Smooth muscle cell (in vitro differentiated cells): ENCODE data around the gene PRSS8. TPM values are rescaled to one million over a fixed set of nuclear protein-coding genes. Genes with fewer than 3 reads are reported as not detected.

Experiments
- DNase-seq: peaks from one replicate; lab custom pipeline; 2025; ENCODE audit not compliant: unreplicated experiment; lab: John Stamatoyannopoulos, UW
- H2AFZ ChIP-seq: fragments of 200-600 bp; sonication (generic); 2 replicates; pipeline ENCODE4 v1.6.0; 2016; ENCODE audit warnings: antibody characterized with exemption, low read depth, mild to moderate bottlenecking
- H3F3A ChIP-seq: fragments of 200-600 bp; sonication (generic); 2 replicates; pipeline ENCODE4 v1.6.0; 2017; ENCODE audit warnings: antibody characterized with exemption, low read depth
- H3K27ac ChIP-seq: fragments of 200-600 bp; sonication (generic); 2 replicates; pipeline ENCODE4 v1.5.1; 2016; ENCODE audit warnings: low read depth, mild to moderate bottlenecking
- H3K27me3 ChIP-seq: fragments of 200-600 bp; sonication (generic); 2 replicates; pipeline ENCODE4 v1.6.1; 2016; ENCODE audit warnings: low read depth, mild to moderate bottlenecking
- H3K36me3 ChIP-seq: fragments of 200-600 bp; sonication (generic); 2 replicates; pipeline ENCODE4 v1.5.1; 2016; ENCODE audit warnings: low read depth
- H3K4me1 ChIP-seq: fragments of 200-600 bp; sonication (generic); 2 replicates; pipeline ENCODE4 v1.5.1; 2016; ENCODE audit warnings: low read depth
- H3K4me2 ChIP-seq: fragments of 200-600 bp; sonication (generic); 2 replicates; pipeline ENCODE4 v1.6.0; 2016; ENCODE audit warnings: mild to moderate bottlenecking
- H3K4me3 ChIP-seq: fragments of 200-600 bp; sonication (generic); 2 replicates; pipeline ENCODE4 v1.5.1; 2016; ENCODE audit warnings: mild to moderate bottlenecking
- H3K79me2 ChIP-seq: fragments of 200-600 bp; sonication (generic); 2 replicates; pipeline ENCODE4 v1.6.0; 2016; ENCODE audit warnings: low read depth, mild to moderate bottlenecking
- H3K9ac ChIP-seq: fragments of 200-600 bp; sonication (generic); 2 replicates; pipeline ENCODE4 v1.6.0; 2016; ENCODE audit warnings: low read depth
- H3K9me3 ChIP-seq: fragments of 200-600 bp; sonication (generic); replicated peaks from 2 replicates; pipeline ENCODE4 v1.5.1; 2016; ENCODE audit warnings: low read depth
- H4K20me1 ChIP-seq: fragments of 200-600 bp; sonication (generic); 2 replicates; pipeline ENCODE4 v1.6.0; 2016; ENCODE audit warnings: low read depth
- WGBS: methylation state at CpG from one replicate; pipeline ENCODE4 v1.1.7; 2016; ENCODE audit warnings: low lambda C conversion rate; 5-methylcytosine and 5-hydroxymethylcytosine counted together
- polyA plus RNA-seq: library from polyadenylated mRNA; unstranded; fragments of >200 nt; fragmentation: Nextera tagmentation; extraction: Ambion mirVana; gene quantifications from 2 replicates; pipeline ENCODE4 v1.2.1, GENCODE V29; 2016
- total RNA-seq: library from RNA; depleted of rRNA; stranded (reverse); fragments of >200 nt; gene quantifications from 2 replicates; pipeline ENCODE4 v1.2.3, GENCODE V29; 2014
- TF ChIP-seq, protein P1 (sequence below): fragments of 200-600 bp; sonication (generic); IDR thresholded peaks from 2 replicates; pipeline ENCODE4 v1.5.1; 2017; ENCODE audit warnings: borderline replicate concordance, mild to moderate bottlenecking, antibody characterized with exemption; ENCODE audit not compliant: insufficient read depth, poor library complexity, severe bottlenecking

The PRSS8 gene
- total and polyA plus RNA-seq, 2 experiments from 2014 or later, result 13.9 to 17.3 TPM

DNA sequence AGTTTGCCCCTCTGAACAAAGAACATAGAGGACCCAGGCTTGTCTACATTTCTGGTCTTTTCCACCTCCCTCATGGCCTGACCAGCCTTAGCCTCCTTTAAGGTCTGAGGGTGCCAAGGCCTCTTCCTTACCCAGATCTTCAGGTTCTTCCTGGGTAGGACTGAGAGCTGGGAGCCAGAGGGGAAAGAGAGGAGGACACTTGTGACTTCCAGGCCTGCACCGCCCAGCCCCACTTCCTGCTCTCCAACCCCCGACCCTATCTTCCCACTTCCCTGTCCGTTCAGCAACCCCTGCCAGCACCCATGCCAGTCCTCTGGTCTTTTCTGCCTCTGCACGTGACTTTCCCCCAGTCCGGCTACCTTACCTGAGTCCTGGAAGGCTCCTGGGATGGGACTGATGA lies 13.8 kb upstream of the PRSS8 start:
- Histone ChIP-seq H3K4me1 (no peaks in the 10 kb centered on the region), H3K27me3 (peaks cover 27% of the 10 kb centered on the region), H3K4me3 (no peak overlapping the region), H2AFZ (no peak overlapping the region), H3K36me3 (no peaks in the 10 kb centered on the region), H3F3A (no peaks in the 10 kb centered on the region), H3K9me3 (no peaks in the 10 kb centered on the region), H3K4me2 (no peak overlapping the region), H3K27ac (no peak overlapping the region), H3K79me2 (no peaks in the 10 kb centered on the region), H3K9ac (no peak overlapping the region), H4K20me1 (no peaks in the 10 kb centered on the region)
- DNase-seq, result no peak
- TF ChIP-seq, protein P1, sequence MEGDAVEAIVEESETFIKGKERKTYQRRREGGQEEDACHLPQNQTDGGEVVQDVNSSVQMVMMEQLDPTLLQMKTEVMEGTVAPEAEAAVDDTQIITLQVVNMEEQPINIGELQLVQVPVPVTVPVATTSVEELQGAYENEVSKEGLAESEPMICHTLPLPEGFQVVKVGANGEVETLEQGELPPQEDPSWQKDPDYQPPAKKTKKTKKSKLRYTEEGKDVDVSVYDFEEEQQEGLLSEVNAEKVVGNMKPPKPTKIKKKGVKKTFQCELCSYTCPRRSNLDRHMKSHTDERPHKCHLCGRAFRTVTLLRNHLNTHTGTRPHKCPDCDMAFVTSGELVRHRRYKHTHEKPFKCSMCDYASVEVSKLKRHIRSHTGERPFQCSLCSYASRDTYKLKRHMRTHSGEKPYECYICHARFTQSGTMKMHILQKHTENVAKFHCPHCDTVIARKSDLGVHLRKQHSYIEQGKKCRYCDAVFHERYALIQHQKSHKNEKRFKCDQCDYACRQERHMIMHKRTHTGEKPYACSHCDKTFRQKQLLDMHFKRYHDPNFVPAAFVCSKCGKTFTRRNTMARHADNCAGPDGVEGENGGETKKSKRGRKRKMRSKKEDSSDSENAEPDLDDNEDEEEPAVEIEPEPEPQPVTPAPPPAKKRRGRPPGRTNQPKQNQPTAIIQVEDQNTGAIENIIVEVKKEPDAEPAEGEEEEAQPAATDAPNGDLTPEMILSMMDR, result no peak
- 85% methylated on average over 5 of the region's 5 CpGs for WGBS

- no peak overlapping the region for H3K27ac ChIP-seq
- no peak overlapping the region for H3K4me3 ChIP-seq
- H3K9ac ChIP-seq, result no peak overlapping the region
- no peaks in the 10 kb centered on the region for H3K4me1 ChIP-seq
- H3K36me3 ChIP-seq, result no peaks in the 10 kb centered on the region
- no peaks in the 10 kb centered on the region for H3K9me3 ChIP-seq
- H2AFZ ChIP-seq, result no peak overlapping the region
- H3F3A ChIP-seq, result no peaks in the 10 kb centered on the region
- H3K79me2 ChIP-seq, result no peaks in the 10 kb centered on the region
- DNase-seq, result no peak
- peaks cover 27% of the 10 kb centered on the region for H3K27me3 ChIP-seq
- TF ChIP-seq, protein P1, result no peak
- H3K4me2 ChIP-seq, result no peak overlapping the region
- 85% methylated on average over 24 of the region's 25 CpGs for WGBS
- no peaks in the 10 kb centered on the region for H4K20me1 ChIP-seq
Observed at GRCh38 chr16:31148896-31149295, 13.4 kb upstream of the PRSS8 start.

DNA sequence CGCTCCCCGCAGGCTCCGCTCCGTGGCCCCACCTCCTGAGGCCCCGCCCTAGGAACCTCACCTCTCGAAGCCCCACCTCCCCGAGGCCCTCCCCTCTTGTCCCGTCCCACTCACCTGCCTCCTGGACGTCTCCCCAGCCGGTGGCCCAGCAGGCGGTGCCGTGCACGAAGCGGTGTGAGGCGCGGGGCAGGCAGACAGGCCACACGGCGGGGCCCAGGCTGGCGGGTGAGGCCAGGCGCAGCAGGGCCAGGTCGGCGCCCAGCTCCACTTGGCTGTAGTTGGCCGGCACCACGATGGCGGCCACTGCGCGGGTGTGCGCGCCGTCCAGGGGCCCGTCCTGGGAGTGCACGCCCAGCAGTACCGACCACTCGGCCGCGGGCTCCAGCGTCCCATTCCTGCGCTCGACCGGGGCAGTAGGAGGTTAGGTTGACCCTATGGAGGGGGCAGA lies 12.8 kb upstream of the PRSS8 start:
- H3F3A ChIP-seq, result no peaks in the 10 kb centered on the region
- H3K4me1 ChIP-seq, result no peaks in the 10 kb centered on the region
- TF ChIP-seq, protein P1, result no peak
- H2AFZ ChIP-seq, result peak overlapping the region; percentile 84
- no peaks in the 10 kb centered on the region for H3K9me3 ChIP-seq
- 18% methylated on average over 30 of the region's 40 CpGs for WGBS
- no peak overlapping the region for H3K9ac ChIP-seq
- no peaks in the 10 kb centered on the region for H4K20me1 ChIP-seq
- H3K4me2 ChIP-seq, result peak overlapping the region; percentile 74
- no peaks in the 10 kb centered on the region for H3K36me3 ChIP-seq
- DNase-seq, result no peak
- no peaks in the 10 kb centered on the region for H3K79me2 ChIP-seq
- H3K27ac ChIP-seq, result no peak overlapping the region
- H3K4me3 ChIP-seq, result no peak overlapping the region
- peaks cover 27% of the 10 kb centered on the region for H3K27me3 ChIP-seq

DNA sequence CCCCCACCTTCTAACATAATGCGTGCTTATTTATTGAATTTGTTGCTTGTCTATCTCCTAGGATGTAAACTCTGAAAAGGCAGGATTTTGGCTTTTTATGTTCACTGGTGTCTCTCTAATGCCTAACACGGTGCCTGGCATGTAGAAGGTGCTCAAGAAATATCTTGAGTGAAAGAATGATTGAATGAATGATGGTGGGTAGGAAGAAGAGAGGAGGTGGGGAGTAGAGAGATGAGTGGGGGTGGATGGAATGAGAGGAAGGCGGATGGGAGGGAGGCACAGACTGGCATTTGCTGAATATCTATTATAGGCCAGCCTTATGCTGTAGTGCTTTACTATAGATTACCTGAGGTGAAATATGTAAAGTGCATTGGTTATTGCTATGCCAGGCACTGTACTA lies 12.0 kb upstream of the PRSS8 start:
- Histone ChIP-seq H3K27ac (no peak overlapping the region), H3K36me3 (no peaks in the 10 kb centered on the region), H4K20me1 (no peaks in the 10 kb centered on the region), H3K4me2 (no peak overlapping the region), H3K9ac (no peak overlapping the region), H3K79me2 (no peaks in the 10 kb centered on the region), H3K9me3 (no peaks in the 10 kb centered on the region), H3K4me1 (no peaks in the 10 kb centered on the region), H3F3A (no peaks in the 10 kb centered on the region), H2AFZ (no peak overlapping the region), H3K4me3 (no peak overlapping the region), H3K27me3 (peaks cover 27% of the 10 kb centered on the region)
- TF ChIP-seq, protein P1, result no peak
- no peak for DNase-seq
- WGBS, result 96% methylated on average over 3 of the region's 3 CpGs
